B cell (primary cell): ENCODE measurements around the gene GPHN. TPM values are rescaled to one million over a fixed set of nuclear protein-coding genes. Genes with fewer than 3 reads are reported as not detected.

ENCODE experiments used
- ATAC-seq: fragments of 200-7000 bp; cut with Tn5 transposase; one replicate; pipeline ENCODE4 v1.10.0; 2021; ENCODE audit warnings: low read depth, mild to moderate bottlenecking, moderate number of reproducible peaks, moderate library complexity
- CTCF ChIA-PET: fragments of 350-600 bp; sonication (Branson Sonifier 250); formaldehyde crosslinking; loops from one replicate; lab custom pipeline; 2021; ENCODE audit warnings: antibody characterized with exemption, inconsistent platforms; lab: Charles Lee
- POLR2A ChIA-PET: fragments of 350-600 bp; sonication (Branson Sonifier 250); formaldehyde crosslinking; loops from one replicate; lab custom pipeline; 2021; ENCODE audit warnings: antibody characterized with exemption; lab: Charles Lee
- DNase-seq: peaks from one replicate; pipeline ENCODE4 v3.0.0; 2013
- H2AFZ ChIP-seq: 2 replicates; pipeline ENCODE4 v1.6.1; 2012; ENCODE audit warnings: mild to moderate bottlenecking, low read depth, low read length; ENCODE audit not compliant: insufficient read depth, poor library complexity, severe bottlenecking
- H3K27ac ChIP-seq, 2 donors: 1 replicate in 1 of 2; 2 replicates in 1 of 2; pipeline ENCODE4 v1.5.1; 2012 to 2013; ENCODE audit warnings: low read length in 2 of 2, mild to moderate bottlenecking in 2 of 2, moderate library complexity in 1 of 2
- H3K27me3 ChIP-seq, 4 experiments: fragments of 200-600 bp in 1 of 4; sonication (generic) in 1 of 4; replicated peaks in 1 of 4; 1 replicate in 2 of 4; 2 replicates in 2 of 4; pipeline versions ENCODE4 v1.6.1 to v1.7.0; 2013 to 2016; ENCODE audit warnings: low read length in 3 of 4, mild to moderate bottlenecking in 2 of 4, mixed read lengths in 1 of 4, moderate library complexity in 1 of 4; ENCODE audit not compliant: insufficient read depth in 4 of 4, control insufficient read depth in 3 of 4; ENCODE audit errors: control extremely low read depth in 1 of 4
- H3K36me3 ChIP-seq, 2 experiments: replicated peaks in 1 of 2; 1 replicate in 1 of 2; 2 replicates in 1 of 2; pipeline versions ENCODE4 v1.6.1 to v1.7.1; 2013; ENCODE audit warnings: low read length in 1 of 2; ENCODE audit not compliant: insufficient read depth in 2 of 2, control insufficient read depth in 1 of 2; ENCODE audit errors: control extremely low read depth in 1 of 2, extremely low read depth in 1 of 2
- H3K4me1 ChIP-seq, 2 donors: fragments of 200-600 bp in 1 of 2; sonication (generic) in 1 of 2; 1 replicate in 1 of 2; 2 replicates in 1 of 2; pipeline versions ENCODE4 v1.5.1 to v1.6.1; 2013 to 2017; ENCODE audit warnings: low read length in 2 of 2; ENCODE audit not compliant: control insufficient read depth in 2 of 2, insufficient read depth in 2 of 2
- H3K4me2 ChIP-seq: replicated peaks from 2 replicates; pipeline ENCODE3; 2012; ENCODE audit warnings: mild to moderate bottlenecking, low read depth, low read length; ENCODE audit not compliant: poor library complexity, severe bottlenecking
- H3K4me3 ChIP-seq, 5 experiments: fragments of 200-600 bp in 1 of 5; sonication (generic) in 1 of 5; 1 replicate in 3 of 5; 2 replicates in 2 of 5; pipeline versions ENCODE4 v1.5.1 to v1.7.0; 2011 to 2016; ENCODE audit warnings: low read length in 4 of 5, mild to moderate bottlenecking in 4 of 5, low read depth in 2 of 5, control low read depth in 1 of 5, moderate library complexity in 1 of 5; ENCODE audit not compliant: insufficient read depth in 1 of 5; ENCODE audit errors: control extremely low read depth in 1 of 5, extremely low read depth in 1 of 5
- H3K79me2 ChIP-seq: fragments of 200-600 bp; sonication (generic); one replicate; pipeline ENCODE4 v1.6.0; 2016; ENCODE audit warnings: low read length; ENCODE audit not compliant: control insufficient read depth, insufficient read depth
- H3K9ac ChIP-seq: fragments of 200-600 bp; sonication (generic); 2 replicates; pipeline ENCODE4 v1.6.1; 2017; ENCODE audit warnings: mild to moderate bottlenecking, low read length, moderate library complexity
- H3K9me3 ChIP-seq, 3 donors: one replicate each; pipeline versions ENCODE4 v1.6.1 to v1.7.1; 2013; ENCODE audit warnings: low read length in 2 of 3; ENCODE audit not compliant: control insufficient read depth in 2 of 3, insufficient read depth in 1 of 3; ENCODE audit errors: control extremely low read depth in 1 of 3
- H4K20me1 ChIP-seq: 2 replicates; pipeline ENCODE4 v1.6.0; 2012; ENCODE audit warnings: mild to moderate bottlenecking, low read length; ENCODE audit not compliant: insufficient read depth, control insufficient read depth, poor library complexity, severe bottlenecking
- H3K27ac Mint-ChIP-seq: one replicate; pipeline ENCODE4 v1.8.0; 2021; ENCODE audit warnings: mixed read lengths
- H3K27me3 Mint-ChIP-seq: one replicate; pipeline ENCODE4 v1.8.0; 2021; ENCODE audit warnings: mixed read lengths
- H3K4me1 Mint-ChIP-seq: one replicate; pipeline ENCODE4 v1.8.0; 2021; ENCODE audit warnings: mixed read lengths
- H3K4me3 Mint-ChIP-seq: one replicate; pipeline ENCODE4 v1.8.0; 2021; ENCODE audit warnings: mixed read lengths
- H3K9me3 Mint-ChIP-seq: one replicate; pipeline ENCODE4 v1.8.0; 2022; ENCODE audit warnings: mixed read lengths; ENCODE audit not compliant: insufficient read depth
- CTCF ChIP-seq: fragments of 200-600 bp; IDR thresholded peaks from one replicate; pipeline ENCODE4 v1.8.0; 2022; ENCODE audit warnings: antibody characterized with exemption, mild to moderate bottlenecking
- EZH2 ChIP-seq: IDR thresholded peaks from 2 replicates; pipeline ENCODE4 v1.6.1; 2012; ENCODE audit warnings: borderline replicate concordance, low read depth, mild to moderate bottlenecking, moderate library complexity, low read length; ENCODE audit not compliant: insufficient read depth, poor library complexity, severe bottlenecking
- WGBS: methylation state at CpG from one replicate; pipeline ENCODE4 v1.1.5; 2013; ENCODE audit warnings: missing lambda C conversion rate; ENCODE audit not compliant: insufficient coverage; 5-methylcytosine and 5-hydroxymethylcytosine counted together
- intact Hi-C: fragments of 100-400 bp; cut with micrococcal nuclease; formaldehyde crosslinking; loops from one replicate; pipeline ENCODE4 v1.10.0; 2022
- polyA plus RNA-seq: library from polyadenylated mRNA; depleted of rRNA; stranded (reverse); fragments of >200 nt; gene quantifications from 2 replicates; pipeline ENCODE4 v1.2.3, GENCODE V29; 2012
- total RNA-seq, 2 donors: library from RNA; stranded (reverse); fragments of 120-200 nt in 1 of 2; gene quantifications; 1 replicate in 1 of 2; 2 replicates in 1 of 2; pipeline versions ENCODE4 v1.2.3 to v1.2.4, GENCODE V29; 2013 to 2022

The GPHN gene
- total and polyA plus RNA-seq, 2 donors (not counting 1 experiment from before 2014, with no cell fraction given) = 3.4 to 18.0 TPM

DNA sequence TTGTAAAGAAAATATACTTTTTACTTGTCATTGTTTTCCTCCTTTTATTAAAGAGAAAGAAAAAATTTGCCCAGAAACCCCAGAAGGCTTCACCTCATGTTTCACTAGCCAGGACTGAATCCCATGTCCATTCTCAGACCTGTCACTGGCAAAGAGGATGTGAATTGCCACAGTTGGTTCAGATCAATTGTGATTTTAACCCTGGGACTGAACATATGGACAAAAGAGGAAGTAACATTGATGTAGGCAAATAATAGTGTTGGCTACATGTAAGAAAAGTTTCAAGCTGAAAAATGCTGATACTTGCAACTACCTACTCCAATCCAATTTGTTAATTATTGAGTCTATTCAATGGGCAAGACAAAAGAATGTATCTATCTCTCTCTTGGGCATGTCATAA is 30.4 kb upstream of the GPHN start:
- H4K20me1 ChIP-seq = no peaks in the 10 kb centered on the region
- ChIA-PET CTCF (no interaction called here), POLR2A (no interaction called here)
- no peak overlapping the region for H3K27ac Mint-ChIP-seq
- H3K4me1 Mint-ChIP-seq = no peaks in the 10 kb centered on the region
- no peaks in the 10 kb centered on the region for H3K27me3 Mint-ChIP-seq
- H3K4me2 ChIP-seq = no peak overlapping the region
- H3K27me3 ChIP-seq = no peaks in the 10 kb centered on the region
- no peak overlapping the region for H3K9ac ChIP-seq
- H3K4me3 ChIP-seq = no peak overlapping the region
- no peaks in the 10 kb centered on the region for H3K36me3 ChIP-seq
- no peak overlapping the region for H3K27ac ChIP-seq
- no peak for ATAC-seq
- no peak overlapping the region for H2AFZ ChIP-seq
- H3K4me3 Mint-ChIP-seq = no peak overlapping the region
- no peak for DNase-seq
- no peaks in the 10 kb centered on the region for H3K79me2 ChIP-seq
- H3K4me1 ChIP-seq = no peaks in the 10 kb centered on the region
- intact Hi-C loops = no loop called here
- TF ChIP-seq CTCF (no peak), EZH2 (no peak)
- H3K9me3 ChIP-seq = peaks cover 0 to 3% (median 0%) of the 10 kb centered on the region in 3 donors
- H3K9me3 Mint-ChIP-seq = no peaks in the 10 kb centered on the region

- Histone ChIP-seq H4K20me1 (no peaks in the 10 kb centered on the region), H3K27me3 (no peaks in the 10 kb centered on the region), H3K36me3 (no peaks in the 10 kb centered on the region), H3K4me2 (no peak overlapping the region), H3K9me3 (no peaks in the 10 kb centered on the region), H2AFZ (no peak overlapping the region), H3K79me2 (no peaks in the 10 kb centered on the region), H3K27ac (no peak overlapping the region), H3K4me1 (no peaks in the 10 kb centered on the region), H3K4me3 (no peak overlapping the region), H3K9ac (no peak overlapping the region)
- DNase-seq (no peak), ATAC-seq (no peak)
- Mint-ChIP-seq H3K9me3 (no peaks in the 10 kb centered on the region), H3K4me3 (no peak overlapping the region), H3K27ac (no peak overlapping the region), H3K27me3 (no peaks in the 10 kb centered on the region), H3K4me1 (no peaks in the 10 kb centered on the region)
- WGBS = no CpG with 5 or more reads among the region's 2 CpGs
- no peak for TF ChIP-seq CTCF
- no peak for TF ChIP-seq EZH2
- intact Hi-C loops = no loop called here
- CTCF ChIA-PET = no interaction called here
- POLR2A ChIA-PET = no interaction called here
These were observed 25.1 kb upstream of the GPHN start for GRCh38 chr14:66482873-66483272.
